Muscle layer of colon (tissue), 2 donors: ENCODE results near the gene OTULIN.

Experiments
- H3K27ac ChIP-seq: one replicate; pipeline ENCODE4 v1.7.0; 2013; ENCODE audit warnings: low read depth, mild to moderate bottlenecking, low read length, moderate library complexity
- H3K27me3 ChIP-seq, 2 donors: one replicate each; pipeline ENCODE4 v1.7.0; 2013; ENCODE audit warnings: low read length in 2 of 2, mild to moderate bottlenecking in 2 of 2; ENCODE audit not compliant: insufficient read depth in 2 of 2, control insufficient read depth in 1 of 2
- H3K36me3 ChIP-seq: one replicate; pipeline ENCODE4 v1.7.0; 2013; ENCODE audit warnings: mild to moderate bottlenecking, low read length; ENCODE audit not compliant: insufficient read depth
- H3K4me1 ChIP-seq: one replicate; pipeline ENCODE4 v1.7.0; 2013; ENCODE audit warnings: mild to moderate bottlenecking, low read length; ENCODE audit not compliant: insufficient read depth
- H3K4me3 ChIP-seq, 2 donors: one replicate each; pipeline ENCODE4 v1.7.0; 2013; ENCODE audit warnings: low read length in 2 of 2, low read depth in 1 of 2, mild to moderate bottlenecking in 1 of 2, moderate library complexity in 1 of 2
- H3K9ac ChIP-seq: one replicate; pipeline ENCODE4 v1.7.0; 2013; ENCODE audit warnings: low read length
- H3K9me3 ChIP-seq: one replicate; pipeline ENCODE4 v1.7.0; 2013; ENCODE audit warnings: mild to moderate bottlenecking, low read length
- donor health status: abdominal sarcoma.
- donor health status: Adenocarcinoma of cecum.

OTULIN gene

GRCh38 chr5:14681236-14681752 is 16.8 kb downstream of the OTULIN start:
- H3K9ac ChIP-seq = no peak overlapping the region

GRCh38 chr5:14683906-14684455 is 19.5 kb downstream of the OTULIN start:
- Histone ChIP-seq H3K4me1 (no peaks in the 10 kb centered on the region), H3K9ac (no peak overlapping the region), H3K36me3 (peaks cover 46% of the 10 kb centered on the region), H3K9me3 (no peaks in the 10 kb centered on the region), H3K4me3 (no peak overlapping the region), H3K27ac (no peak overlapping the region), H3K27me3 (no peaks in the 10 kb centered on the region)

More at GRCh38 chr5:14681236-14681752, 16.8 kb downstream of the OTULIN start:
- Histone ChIP-seq H3K9me3 (no peaks in the 10 kb centered on the region), H3K4me1 (no peaks in the 10 kb centered on the region), H3K27ac (no peak overlapping the region), H3K36me3 (peaks cover 31% of the 10 kb centered on the region), H3K4me3 (no peak overlapping the region), H3K27me3 (no peaks in the 10 kb centered on the region)

DNA sequence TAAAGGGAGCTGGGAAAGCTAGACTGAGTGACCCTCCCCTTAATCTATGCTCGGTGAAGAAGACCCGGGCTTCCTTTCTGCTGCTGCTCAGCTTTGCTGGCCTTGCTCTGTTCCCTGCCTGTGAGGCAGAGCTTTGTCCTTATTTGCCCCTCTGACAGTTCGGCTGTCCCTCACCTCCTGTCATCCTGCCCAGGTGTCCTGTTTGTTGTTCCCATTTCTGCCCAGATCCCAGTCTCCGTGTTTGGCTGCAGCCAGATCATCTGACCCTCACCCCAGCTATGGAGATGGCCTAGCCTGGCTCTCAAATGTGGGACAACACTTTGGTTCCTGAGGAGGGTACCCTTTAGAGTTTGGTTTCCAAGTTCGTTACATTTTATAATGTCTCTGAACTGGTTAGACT is 20.2 kb downstream of the OTULIN start:
- Histone ChIP-seq H3K27me3 (no peaks in the 10 kb centered on the region), H3K4me3 (no peak overlapping the region), H3K36me3 (peaks cover 45% of the 10 kb centered on the region), H3K4me1 (no peaks in the 10 kb centered on the region), H3K27ac (no peak overlapping the region), H3K9ac (no peak overlapping the region), H3K9me3 (no peaks in the 10 kb centered on the region)

- Histone ChIP-seq H3K9ac (no peak overlapping the region), H3K36me3 (peaks cover 50% of the 10 kb centered on the region), H3K9me3 (peaks cover 3% of the 10 kb centered on the region), H3K4me3 (no peak overlapping the region), H3K4me1 (no peaks in the 10 kb centered on the region), H3K27ac (no peak overlapping the region), H3K27me3 (no peaks in the 10 kb centered on the region)
Observed at GRCh38 chr5:14685757-14686156, 21.2 kb downstream of the OTULIN start.

- peaks cover 3% of the 10 kb centered on the region for H3K9me3 ChIP-seq
- H3K4me1 ChIP-seq = no peaks in the 10 kb centered on the region
- H3K27me3 ChIP-seq = no peaks in the 10 kb centered on the region
- peaks cover 51% of the 10 kb centered on the region for H3K36me3 ChIP-seq
- no peak overlapping the region for H3K4me3 ChIP-seq
- H3K9ac ChIP-seq = no peak overlapping the region
- no peak overlapping the region for H3K27ac ChIP-seq
Observed at GRCh38 chr5:14686517-14686916, 22.0 kb downstream of the OTULIN start.

- Histone ChIP-seq H3K27ac (no peak overlapping the region), H3K9ac (no peak overlapping the region), H3K4me3 (no peak overlapping the region), H3K9me3 (peaks cover 3% of the 10 kb centered on the region), H3K27me3 (no peaks in the 10 kb centered on the region), H3K4me1 (no peaks in the 10 kb centered on the region), H3K36me3 (peaks cover 51% of the 10 kb centered on the region)
Observed at GRCh38 chr5:14687023-14687665, 22.6 kb downstream of the OTULIN start.

GRCh38 chr5:14693070-14693469 is 28.6 kb downstream of the OTULIN start:
- no peaks in the 10 kb centered on the region for H3K27me3 ChIP-seq
- H3K27ac ChIP-seq = no peak overlapping the region
- peaks cover 73% of the 10 kb centered on the region for H3K36me3 ChIP-seq
- H3K9ac ChIP-seq = no peak overlapping the region
- no peaks in the 10 kb centered on the region for H3K4me1 ChIP-seq
- H3K4me3 ChIP-seq = no peak overlapping the region
- peaks cover 3% of the 10 kb centered on the region for H3K9me3 ChIP-seq

DNA sequence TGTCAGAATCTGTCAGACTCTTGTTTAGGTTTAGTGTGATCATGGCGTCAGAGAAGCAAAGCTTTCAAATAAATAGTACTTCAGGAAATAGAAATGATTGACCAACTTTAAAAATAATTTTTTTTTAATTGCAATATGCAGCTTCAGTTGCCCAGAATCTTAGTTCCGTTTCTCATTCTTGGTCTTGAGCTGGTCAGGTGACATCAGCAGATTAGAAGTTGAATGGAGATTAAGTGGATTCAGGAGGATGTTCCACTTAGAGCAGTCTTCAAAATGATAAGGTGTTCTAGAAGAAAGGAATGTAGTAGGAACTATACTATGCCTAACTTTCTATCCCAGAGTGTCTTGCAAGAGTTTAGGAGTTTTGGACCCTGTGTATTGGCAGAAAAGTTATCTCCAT is 30.6 kb downstream of the OTULIN start:
- no peak overlapping the region for H3K27ac ChIP-seq
- H3K36me3 ChIP-seq = peaks cover 73% of the 10 kb centered on the region
- H3K9ac ChIP-seq = no peak overlapping the region
- peaks cover 3% of the 10 kb centered on the region for H3K9me3 ChIP-seq
- no peaks in the 10 kb centered on the region for H3K27me3 ChIP-seq
- no peaks in the 10 kb centered on the region for H3K4me1 ChIP-seq
- no peak overlapping the region for H3K4me3 ChIP-seq

GRCh38 chr5:14696057-14696456 is 31.5 kb downstream of the OTULIN start:
- Histone ChIP-seq H3K9me3 (no peaks in the 10 kb centered on the region), H3K27me3 (no peaks in the 10 kb centered on the region), H3K9ac (no peak overlapping the region), H3K27ac (no peak overlapping the region), H3K4me1 (no peaks in the 10 kb centered on the region), H3K4me3 (no peak overlapping the region), H3K36me3 (peaks cover 64% of the 10 kb centered on the region)

DNA sequence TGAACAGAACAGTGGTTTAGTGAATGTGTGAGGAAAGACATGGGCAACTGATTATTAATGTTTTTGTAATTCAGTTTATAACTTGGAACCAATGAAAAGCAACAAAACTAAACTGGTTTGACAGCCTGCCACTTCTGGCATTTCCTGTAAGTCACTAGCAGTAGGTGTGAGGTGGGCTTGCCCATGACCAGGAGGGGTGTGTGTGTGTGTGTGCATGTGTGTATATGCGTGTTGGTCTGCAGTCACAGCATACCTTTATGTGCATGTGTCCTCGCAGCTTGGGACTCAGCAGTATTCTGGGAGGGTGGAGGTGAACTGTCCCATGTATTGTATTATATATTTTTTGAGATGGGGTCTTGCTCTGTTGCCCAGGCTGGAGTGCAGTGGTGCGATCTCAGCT is 32.3 kb downstream of the OTULIN start:
- Histone ChIP-seq H3K27me3 (no peaks in the 10 kb centered on the region), H3K9ac (no peak overlapping the region), H3K36me3 (peaks cover 56% of the 10 kb centered on the region), H3K9me3 (no peaks in the 10 kb centered on the region), H3K4me1 (no peaks in the 10 kb centered on the region), H3K4me3 (no peak overlapping the region), H3K27ac (no peak overlapping the region)

DNA sequence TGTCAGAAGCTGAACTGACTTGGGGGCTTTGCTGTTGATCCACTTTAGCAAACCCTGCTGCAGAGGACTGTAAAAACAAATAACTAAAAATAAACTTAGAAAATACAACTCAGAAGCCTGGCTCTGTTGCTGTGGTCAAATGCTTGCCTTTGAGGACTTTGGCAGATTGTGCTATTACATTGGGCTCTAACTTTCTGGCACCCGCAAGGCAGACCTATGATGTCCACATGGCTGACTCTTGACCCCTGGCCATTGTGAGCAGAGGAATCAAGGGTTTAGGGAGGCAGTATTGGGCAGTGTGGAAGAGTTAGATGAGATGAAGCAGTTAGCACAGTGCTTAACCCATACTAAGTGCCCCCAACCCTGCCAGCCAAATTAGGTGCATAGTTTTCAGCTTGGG is 34.0 kb downstream of the OTULIN start:
- no peak overlapping the region for H3K4me3 ChIP-seq
- no peaks in the 10 kb centered on the region for H3K4me1 ChIP-seq
- H3K27me3 ChIP-seq = no peaks in the 10 kb centered on the region
- H3K27ac ChIP-seq = no peak overlapping the region
- H3K9ac ChIP-seq = no peak overlapping the region
- H3K9me3 ChIP-seq = no peaks in the 10 kb centered on the region
- peaks cover 44% of the 10 kb centered on the region for H3K36me3 ChIP-seq

- peaks cover 42% of the 10 kb centered on the region for H3K36me3 ChIP-seq
- H3K4me3 ChIP-seq = no peak overlapping the region
- H3K9ac ChIP-seq = no peak overlapping the region
- no peaks in the 10 kb centered on the region for H3K27me3 ChIP-seq
- no peaks in the 10 kb centered on the region for H3K9me3 ChIP-seq
- H3K4me1 ChIP-seq = no peaks in the 10 kb centered on the region
- H3K27ac ChIP-seq = no peak overlapping the region
Observed at GRCh38 chr5:14699159-14699558, 34.6 kb downstream of the OTULIN start.
